HEK293 (cell line): Measurements from ENCODE around the gene EPB41L5.

Experiments
- CTCF ChIA-PET: fragments of 350-600 bp; formaldehyde crosslinking; extraction: SDS; loops from one replicate; lab custom pipeline; 2021; ENCODE audit warnings: antibody characterized with exemption; lab: Yijun Ruan, JAX
- POLR2A ChIA-PET: fragments of 300-600 bp; formaldehyde crosslinking; extraction: SDS; loops from one replicate; lab custom pipeline; 2020; ENCODE audit warnings: antibody characterized with exemption, inconsistent platforms; lab: Yijun Ruan, JAX
- H3K27ac ChIP-seq: fragments of 200-500 bp; sonication (Bioruptor generic); 2 replicates; pipeline ENCODE4 v1.5.1; 2014; ENCODE audit warnings: low read depth, low read length, control low read depth, inconsistent platforms; ENCODE audit errors: extremely low read depth
- H3K36me3 ChIP-seq, 2 experiments: fragments of 200-500 bp in 1 of 2; sonication (Bioruptor generic) in 1 of 2; 1 replicate in 1 of 2; 2 replicates in 1 of 2; pipeline ENCODE4 v1.5.1; 2014 to 2017; ENCODE audit warnings: inconsistent platforms in 2 of 2, low read length in 2 of 2; ENCODE audit not compliant: control insufficient read depth in 2 of 2, insufficient read depth in 1 of 2
- H3K4me1 ChIP-seq: fragments of 200-500 bp; sonication (Bioruptor generic); 2 replicates; pipeline ENCODE4 v1.5.1; 2014; ENCODE audit warnings: mild to moderate bottlenecking, low read length, inconsistent platforms; ENCODE audit not compliant: control insufficient read depth, insufficient read depth
- H3K4me3 ChIP-seq: 2 replicates; pipeline ENCODE4 v1.5.1; 2011; ENCODE audit warnings: low read depth, mild to moderate bottlenecking, control low read depth, low read length, moderate library complexity
- H3K9me3 ChIP-seq: fragments of 200-500 bp; sonication (Bioruptor generic); 2 replicates; pipeline ENCODE4 v1.5.1; 2014; ENCODE audit warnings: low read depth, low read length, inconsistent platforms; ENCODE audit not compliant: control insufficient read depth, insufficient read depth
- BCL11A ChIP-seq: fragments of 450-650 bp; formaldehyde crosslinking; IDR thresholded peaks from 2 replicates; pipeline ENCODE4 v1.5.1; 2016; ENCODE audit warnings: low read depth, missing biosample characterization, missing genetic modification characterization
- GLIS1 ChIP-seq: fragments of 450-650 bp; formaldehyde crosslinking; IDR thresholded peaks from 2 replicates; pipeline ENCODE4 v1.5.1; 2016; ENCODE audit warnings: missing biosample characterization, missing genetic modification characterization
- HOXA7 ChIP-seq: sonication (generic); formaldehyde crosslinking; IDR thresholded peaks from 2 replicates; pipeline ENCODE4 v1.8.1; 2022; ENCODE audit warnings: missing genetic modification reagents, borderline replicate concordance
- SCRT1 ChIP-seq: fragments of 450-650 bp; formaldehyde crosslinking; IDR thresholded peaks from 2 replicates; pipeline ENCODE4 v1.5.1; 2016; ENCODE audit warnings: missing biosample characterization, missing genetic modification characterization, borderline replicate concordance
- TCF7L2 ChIP-seq: IDR thresholded peaks from 2 replicates; pipeline ENCODE4 v1.6.1; 2011; ENCODE audit warnings: low read depth, mild to moderate bottlenecking, inconsistent platforms, low read length, moderate library complexity, borderline replicate concordance
- ZBTB1 ChIP-seq: fragments of 450-650 bp; formaldehyde crosslinking; IDR thresholded peaks from 2 replicates; pipeline ENCODE4 v1.5.1; 2016; ENCODE audit warnings: missing biosample characterization, missing genetic modification characterization
- ZBTB8A ChIP-seq: fragments of 450-650 bp; formaldehyde crosslinking; IDR thresholded peaks from 2 replicates; pipeline ENCODE4 v1.5.1; 2016; ENCODE audit warnings: missing biosample characterization, missing genetic modification characterization
- ZFP41 ChIP-seq: fragments of 450-650 bp; formaldehyde crosslinking; IDR thresholded peaks from 2 replicates; pipeline ENCODE4 v1.5.1; 2016; ENCODE audit warnings: missing biosample characterization, missing genetic modification characterization, borderline replicate concordance
- ZNF175 ChIP-seq: fragments of 450-650 bp; formaldehyde crosslinking; IDR thresholded peaks from 2 replicates; pipeline ENCODE4 v1.5.1; 2016; ENCODE audit warnings: missing biosample characterization, missing genetic modification characterization
- ZNF2 ChIP-seq: fragments of 450-650 bp; formaldehyde crosslinking; IDR thresholded peaks from 2 replicates; pipeline ENCODE4 v1.5.1; 2016; ENCODE audit warnings: missing biosample characterization, missing genetic modification characterization
- ZNF211 ChIP-seq: fragments of 450-650 bp; formaldehyde crosslinking; IDR thresholded peaks from 2 replicates; pipeline ENCODE4 v1.5.1; 2016; ENCODE audit warnings: low read depth, missing biosample characterization, missing genetic modification characterization
- ZNF341 ChIP-seq: fragments of 450-650 bp; formaldehyde crosslinking; IDR thresholded peaks from 2 replicates; pipeline ENCODE4; 2016; ENCODE audit warnings: low read depth, missing biosample characterization, missing genetic modification characterization
- ZNF530 ChIP-seq: fragments of 450-650 bp; formaldehyde crosslinking; IDR thresholded peaks from 2 replicates; pipeline ENCODE4 v1.5.1; 2016; ENCODE audit warnings: low read depth, missing biosample characterization, missing genetic modification characterization
- ZNF629 ChIP-seq: fragments of 450-650 bp; formaldehyde crosslinking; IDR thresholded peaks from 2 replicates; pipeline ENCODE4 v1.5.1; 2017; ENCODE audit warnings: missing biosample characterization, missing genetic modification characterization
- ZNF776 ChIP-seq: fragments of 450-650 bp; formaldehyde crosslinking; IDR thresholded peaks from 2 replicates; pipeline ENCODE4 v1.5.0; 2017; ENCODE audit warnings: missing biosample characterization, missing genetic modification characterization, borderline replicate concordance
- ZNF777 ChIP-seq: fragments of 450-650 bp; formaldehyde crosslinking; IDR thresholded peaks from 2 replicates; pipeline ENCODE4 v1.5.1; 2017; ENCODE audit warnings: missing biosample characterization, missing genetic modification characterization, borderline replicate concordance
- ZNF785 ChIP-seq: fragments of 450-650 bp; formaldehyde crosslinking; IDR thresholded peaks from 2 replicates; pipeline ENCODE4 v1.5.1; 2016; ENCODE audit warnings: missing biosample characterization, missing genetic modification characterization
- ZNF791 ChIP-seq: fragments of 450-650 bp; formaldehyde crosslinking; IDR thresholded peaks from 2 replicates; pipeline ENCODE4 v1.5.1; 2016; ENCODE audit warnings: missing biosample characterization, missing genetic modification characterization
- ZNF837 ChIP-seq: fragments of 450-650 bp; formaldehyde crosslinking; IDR thresholded peaks from 2 replicates; pipeline ENCODE4 v1.5.1; 2016; ENCODE audit warnings: missing biosample characterization, missing genetic modification characterization
- ZNF843 ChIP-seq: fragments of 450-650 bp; formaldehyde crosslinking; IDR thresholded peaks from 2 replicates; pipeline ENCODE4 v1.5.1; 2016; ENCODE audit warnings: missing biosample characterization, missing genetic modification characterization
- ZSCAN23 ChIP-seq: fragments of 450-650 bp; formaldehyde crosslinking; IDR thresholded peaks from 2 replicates; pipeline ENCODE4 v1.5.1; 2016; ENCODE audit warnings: missing biosample characterization, missing genetic modification characterization
- TF ChIP-seq, protein P1 (sequence below): fragments of 450-650 bp; formaldehyde crosslinking; IDR thresholded peaks from 2 replicates; pipeline ENCODE4 v1.5.1; 2017; ENCODE audit warnings: missing biosample characterization, missing genetic modification characterization
- TF ChIP-seq, protein P2 (sequence below): fragments of 450-650 bp; IDR thresholded peaks from 2 replicates; pipeline ENCODE4 v1.5.1; 2018; ENCODE audit warnings: missing biosample characterization, mild to moderate bottlenecking, missing genetic modification characterization
- TF ChIP-seq, protein P3 (sequence below): fragments of 450-650 bp; formaldehyde crosslinking; IDR thresholded peaks from 2 replicates; pipeline ENCODE4 v1.5.1; 2017; ENCODE audit warnings: missing biosample characterization, missing genetic modification characterization
- TF ChIP-seq, protein P4 (sequence below): fragments of 450-650 bp; formaldehyde crosslinking; IDR thresholded peaks from 2 replicates; pipeline ENCODE4 v1.5.1; 2016; ENCODE audit warnings: missing biosample characterization, missing genetic modification characterization
- TF ChIP-seq, protein P5 (sequence below): fragments of 450-650 bp; formaldehyde crosslinking; IDR thresholded peaks from 2 replicates; pipeline ENCODE4 v1.5.1; 2016; ENCODE audit warnings: missing biosample characterization, missing genetic modification characterization
- TF ChIP-seq, protein P6 (sequence below): fragments of 450-650 bp; formaldehyde crosslinking; IDR thresholded peaks from 2 replicates; pipeline ENCODE4 v1.5.1; 2016; ENCODE audit warnings: missing biosample characterization, missing genetic modification characterization

Gene EPB41L5

DNA sequence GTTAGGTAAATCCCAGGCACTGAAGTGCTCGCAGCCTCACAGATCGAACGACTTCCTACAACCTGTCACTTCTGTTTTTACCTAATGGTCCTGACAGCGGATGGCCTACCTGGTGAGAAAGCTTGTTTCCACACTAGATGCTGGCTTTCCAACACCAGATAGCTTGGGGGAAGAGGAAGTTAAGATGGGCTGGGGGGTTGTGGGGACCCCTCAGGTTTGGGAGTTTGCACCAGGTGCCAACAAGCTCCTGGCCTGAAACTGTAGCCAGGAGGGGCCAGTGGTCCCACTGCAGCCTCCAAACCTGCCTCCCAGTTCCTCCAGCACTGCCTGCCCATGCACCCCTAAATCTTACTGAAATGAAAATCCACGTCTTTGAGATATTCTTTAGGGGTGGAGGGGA is 206.4 kb downstream of the EPB41L5 start (continued):
- TF ChIP-seq, protein P1, sequence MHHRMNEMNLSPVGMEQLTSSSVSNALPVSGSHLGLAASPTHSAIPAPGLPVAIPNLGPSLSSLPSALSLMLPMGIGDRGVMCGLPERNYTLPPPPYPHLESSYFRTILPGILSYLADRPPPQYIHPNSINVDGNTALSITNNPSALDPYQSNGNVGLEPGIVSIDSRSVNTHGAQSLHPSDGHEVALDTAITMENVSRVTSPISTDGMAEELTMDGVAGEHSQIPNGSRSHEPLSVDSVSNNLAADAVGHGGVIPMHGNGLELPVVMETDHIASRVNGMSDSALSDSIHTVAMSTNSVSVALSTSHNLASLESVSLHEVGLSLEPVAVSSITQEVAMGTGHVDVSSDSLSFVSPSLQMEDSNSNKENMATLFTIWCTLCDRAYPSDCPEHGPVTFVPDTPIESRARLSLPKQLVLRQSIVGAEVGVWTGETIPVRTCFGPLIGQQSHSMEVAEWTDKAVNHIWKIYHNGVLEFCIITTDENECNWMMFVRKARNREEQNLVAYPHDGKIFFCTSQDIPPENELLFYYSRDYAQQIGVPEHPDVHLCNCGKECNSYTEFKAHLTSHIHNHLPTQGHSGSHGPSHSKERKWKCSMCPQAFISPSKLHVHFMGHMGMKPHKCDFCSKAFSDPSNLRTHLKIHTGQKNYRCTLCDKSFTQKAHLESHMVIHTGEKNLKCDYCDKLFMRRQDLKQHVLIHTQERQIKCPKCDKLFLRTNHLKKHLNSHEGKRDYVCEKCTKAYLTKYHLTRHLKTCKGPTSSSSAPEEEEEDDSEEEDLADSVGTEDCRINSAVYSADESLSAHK (tag by site-specific recombination), result no peak
- TF ChIP-seq ZNF211 (tag by site-specific recombination) (no peak), ZNF785 (tag by site-specific recombination) (no peak), ZNF776 (tag by site-specific recombination) (no peak), SCRT1 (tag by site-specific recombination) (no peak), ZBTB1 (tag by site-specific recombination) (no peak)
- TF ChIP-seq, protein P2, sequence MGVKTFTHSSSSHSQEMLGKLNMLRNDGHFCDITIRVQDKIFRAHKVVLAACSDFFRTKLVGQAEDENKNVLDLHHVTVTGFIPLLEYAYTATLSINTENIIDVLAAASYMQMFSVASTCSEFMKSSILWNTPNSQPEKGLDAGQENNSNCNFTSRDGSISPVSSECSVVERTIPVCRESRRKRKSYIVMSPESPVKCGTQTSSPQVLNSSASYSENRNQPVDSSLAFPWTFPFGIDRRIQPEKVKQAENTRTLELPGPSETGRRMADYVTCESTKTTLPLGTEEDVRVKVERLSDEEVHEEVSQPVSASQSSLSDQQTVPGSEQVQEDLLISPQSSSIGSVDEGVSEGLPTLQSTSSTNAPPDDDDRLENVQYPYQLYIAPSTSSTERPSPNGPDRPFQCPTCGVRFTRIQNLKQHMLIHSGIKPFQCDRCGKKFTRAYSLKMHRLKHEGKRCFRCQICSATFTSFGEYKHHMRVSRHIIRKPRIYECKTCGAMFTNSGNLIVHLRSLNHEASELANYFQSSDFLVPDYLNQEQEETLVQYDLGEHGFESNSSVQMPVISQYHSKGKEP (tag by site-specific recombination), result no peak
- TF ChIP-seq, protein P3, sequence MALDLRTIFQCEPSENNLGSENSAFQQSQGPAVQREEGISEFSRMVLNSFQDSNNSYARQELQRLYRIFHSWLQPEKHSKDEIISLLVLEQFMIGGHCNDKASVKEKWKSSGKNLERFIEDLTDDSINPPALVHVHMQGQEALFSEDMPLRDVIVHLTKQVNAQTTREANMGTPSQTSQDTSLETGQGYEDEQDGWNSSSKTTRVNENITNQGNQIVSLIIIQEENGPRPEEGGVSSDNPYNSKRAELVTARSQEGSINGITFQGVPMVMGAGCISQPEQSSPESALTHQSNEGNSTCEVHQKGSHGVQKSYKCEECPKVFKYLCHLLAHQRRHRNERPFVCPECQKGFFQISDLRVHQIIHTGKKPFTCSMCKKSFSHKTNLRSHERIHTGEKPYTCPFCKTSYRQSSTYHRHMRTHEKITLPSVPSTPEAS (tag by site-specific recombination), result no peak

DNA sequence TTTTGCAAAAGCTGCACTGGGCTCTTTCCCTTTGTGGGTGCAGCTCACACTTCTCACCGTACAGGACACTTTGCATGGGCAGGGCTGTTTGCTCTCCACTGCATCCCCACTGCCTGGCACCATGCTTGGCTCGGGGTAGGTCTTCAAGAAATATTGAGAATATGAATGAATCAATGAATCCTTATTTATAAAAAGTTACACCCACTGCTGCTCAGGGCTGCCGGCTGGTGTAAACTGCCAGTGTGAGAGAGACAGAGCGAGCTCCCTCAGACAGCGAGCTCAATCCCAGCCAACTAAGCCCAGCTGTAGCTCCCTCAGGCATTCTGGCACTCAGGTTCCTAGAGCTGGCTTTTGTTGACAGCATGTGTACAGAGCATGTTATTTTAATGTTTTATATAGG is 206.9 kb downstream of the EPB41L5 start:
- H3K36me3 ChIP-seq, result peaks cover 0 to 30% of the 10 kb centered on the region in 2 experiments; a peak in 1 of 3 replicates
- POLR2A ChIA-PET, result interaction anchor here (1.6 kb wide), 1 partner anchor 33 kb away, joined by 3 read pairs; the partner anchor contains the start of gene RALB
- no peaks in the 10 kb centered on the region for H3K4me1 ChIP-seq
- H3K27ac ChIP-seq, result no peak overlapping the region
- TF ChIP-seq ZSCAN23 (tag by site-specific recombination) (no peak), ZNF777 (tag by site-specific recombination) (no peak), ZNF629 (tag by site-specific recombination) (no peak), GLIS1 (tag by site-specific recombination) (no peak), TCF7L2 (no peak), ZNF175 (no peak), HOXA7 (CRISPR knock-in tag) (no peak), ZNF341 (tag by site-specific recombination) (no peak), ZNF837 (tag by site-specific recombination) (no peak), ZNF791 (tag by site-specific recombination) (no peak), ZNF2 (tag by site-specific recombination) (no peak), ZNF530 (tag by site-specific recombination) (no peak), ZNF843 (tag by site-specific recombination) (no peak), BCL11A (tag by site-specific recombination) (no peak), ZBTB8A (tag by site-specific recombination) (no peak), ZFP41 (tag by site-specific recombination) (no peak)
- TF ChIP-seq, protein P4, sequence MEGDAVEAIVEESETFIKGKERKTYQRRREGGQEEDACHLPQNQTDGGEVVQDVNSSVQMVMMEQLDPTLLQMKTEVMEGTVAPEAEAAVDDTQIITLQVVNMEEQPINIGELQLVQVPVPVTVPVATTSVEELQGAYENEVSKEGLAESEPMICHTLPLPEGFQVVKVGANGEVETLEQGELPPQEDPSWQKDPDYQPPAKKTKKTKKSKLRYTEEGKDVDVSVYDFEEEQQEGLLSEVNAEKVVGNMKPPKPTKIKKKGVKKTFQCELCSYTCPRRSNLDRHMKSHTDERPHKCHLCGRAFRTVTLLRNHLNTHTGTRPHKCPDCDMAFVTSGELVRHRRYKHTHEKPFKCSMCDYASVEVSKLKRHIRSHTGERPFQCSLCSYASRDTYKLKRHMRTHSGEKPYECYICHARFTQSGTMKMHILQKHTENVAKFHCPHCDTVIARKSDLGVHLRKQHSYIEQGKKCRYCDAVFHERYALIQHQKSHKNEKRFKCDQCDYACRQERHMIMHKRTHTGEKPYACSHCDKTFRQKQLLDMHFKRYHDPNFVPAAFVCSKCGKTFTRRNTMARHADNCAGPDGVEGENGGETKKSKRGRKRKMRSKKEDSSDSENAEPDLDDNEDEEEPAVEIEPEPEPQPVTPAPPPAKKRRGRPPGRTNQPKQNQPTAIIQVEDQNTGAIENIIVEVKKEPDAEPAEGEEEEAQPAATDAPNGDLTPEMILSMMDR (tag by site-specific recombination), result no peak
- TF ChIP-seq, protein P5, sequence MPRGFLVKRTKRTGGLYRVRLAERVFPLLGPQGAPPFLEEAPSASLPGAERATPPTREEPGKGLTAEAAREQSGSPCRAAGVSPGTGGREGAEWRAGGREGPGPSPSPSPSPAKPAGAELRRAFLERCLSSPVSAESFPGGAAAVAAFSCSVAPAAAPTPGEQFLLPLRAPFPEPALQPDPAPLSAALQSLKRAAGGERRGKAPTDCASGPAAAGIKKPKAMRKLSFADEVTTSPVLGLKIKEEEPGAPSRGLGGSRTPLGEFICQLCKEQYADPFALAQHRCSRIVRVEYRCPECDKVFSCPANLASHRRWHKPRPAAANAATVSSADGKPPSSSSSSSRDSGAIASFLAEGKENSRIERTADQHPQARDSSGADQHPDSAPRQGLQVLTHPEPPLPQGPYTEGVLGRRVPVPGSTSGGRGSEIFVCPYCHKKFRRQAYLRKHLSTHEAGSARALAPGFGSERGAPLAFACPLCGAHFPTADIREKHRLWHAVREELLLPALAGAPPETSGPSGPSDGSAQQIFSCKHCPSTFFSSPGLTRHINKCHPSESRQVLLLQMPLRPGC, result no peak
- TF ChIP-seq, protein P6, sequence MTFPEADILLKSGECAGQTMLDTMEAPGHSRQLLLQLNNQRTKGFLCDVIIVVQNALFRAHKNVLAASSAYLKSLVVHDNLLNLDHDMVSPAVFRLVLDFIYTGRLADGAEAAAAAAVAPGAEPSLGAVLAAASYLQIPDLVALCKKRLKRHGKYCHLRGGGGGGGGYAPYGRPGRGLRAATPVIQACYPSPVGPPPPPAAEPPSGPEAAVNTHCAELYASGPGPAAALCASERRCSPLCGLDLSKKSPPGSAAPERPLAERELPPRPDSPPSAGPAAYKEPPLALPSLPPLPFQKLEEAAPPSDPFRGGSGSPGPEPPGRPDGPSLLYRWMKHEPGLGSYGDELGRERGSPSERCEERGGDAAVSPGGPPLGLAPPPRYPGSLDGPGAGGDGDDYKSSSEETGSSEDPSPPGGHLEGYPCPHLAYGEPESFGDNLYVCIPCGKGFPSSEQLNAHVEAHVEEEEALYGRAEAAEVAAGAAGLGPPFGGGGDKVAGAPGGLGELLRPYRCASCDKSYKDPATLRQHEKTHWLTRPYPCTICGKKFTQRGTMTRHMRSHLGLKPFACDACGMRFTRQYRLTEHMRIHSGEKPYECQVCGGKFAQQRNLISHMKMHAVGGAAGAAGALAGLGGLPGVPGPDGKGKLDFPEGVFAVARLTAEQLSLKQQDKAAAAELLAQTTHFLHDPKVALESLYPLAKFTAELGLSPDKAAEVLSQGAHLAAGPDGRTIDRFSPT, result no peak
- CTCF ChIA-PET, result interaction anchor here (1.2 to 1.6 kb wide), 2 partner anchors 14 to 16 kb away, joined by 4 to 5 read pairs; no protein-coding TSS in a partner anchor
- H3K9me3 ChIP-seq, result no peaks in the 10 kb centered on the region
- no peak overlapping the region for H3K4me3 ChIP-seq
